ENCODE results near the gene RADIL.
"Not testable (repeated sequence)": the region's sequence is repeated elsewhere in the genome, so short reads cannot be mapped to it uniquely, and the experiment has no call there.

RADIL gene, protein sequence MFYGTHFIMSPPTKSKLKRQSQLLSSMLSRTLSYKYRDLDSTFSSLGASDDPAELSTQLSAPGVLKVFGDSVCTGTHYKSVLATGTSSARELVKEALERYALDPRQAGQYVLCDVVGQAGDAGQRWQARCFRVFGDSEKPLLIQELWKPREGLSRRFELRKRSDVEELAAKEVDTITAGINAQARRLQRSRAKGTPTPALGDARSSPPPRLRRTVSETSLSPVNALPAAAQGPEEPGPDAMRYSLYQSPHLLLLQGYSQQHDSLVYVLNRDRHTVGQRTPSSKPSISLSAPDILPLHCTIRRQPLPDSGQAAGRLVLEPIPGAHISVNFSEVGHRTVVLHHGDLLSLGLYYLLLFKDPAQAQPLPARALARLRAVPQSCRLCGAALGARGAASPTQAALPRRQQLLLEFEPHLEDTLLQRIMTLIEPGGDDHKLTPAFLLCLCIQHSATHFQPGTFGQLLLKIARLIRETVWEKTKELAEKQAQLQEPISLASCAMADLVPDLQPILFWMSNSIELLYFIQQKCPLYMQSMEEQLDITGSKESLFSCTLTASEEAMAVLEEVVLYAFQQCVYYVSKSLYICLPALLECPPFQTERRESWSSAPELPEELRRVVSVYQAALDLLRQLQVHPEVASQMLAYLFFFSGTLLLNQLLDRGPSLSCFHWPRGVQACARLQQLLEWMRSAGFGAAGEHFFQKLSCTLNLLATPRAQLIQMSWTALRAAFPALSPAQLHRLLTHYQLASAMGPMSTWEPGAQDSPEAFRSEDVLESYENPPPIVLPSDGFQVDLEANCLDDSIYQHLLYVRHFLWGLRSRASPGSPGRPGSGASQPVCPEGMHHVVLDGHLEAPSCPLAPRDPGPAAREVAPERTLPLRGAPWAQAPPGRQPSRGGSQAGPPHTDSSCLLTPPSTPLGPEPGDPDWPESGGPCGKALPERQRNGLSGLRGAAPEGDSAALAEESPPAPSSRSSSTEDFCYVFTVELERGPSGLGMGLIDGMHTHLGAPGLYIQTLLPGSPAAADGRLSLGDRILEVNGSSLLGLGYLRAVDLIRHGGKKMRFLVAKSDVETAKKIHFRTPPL

DNA sequence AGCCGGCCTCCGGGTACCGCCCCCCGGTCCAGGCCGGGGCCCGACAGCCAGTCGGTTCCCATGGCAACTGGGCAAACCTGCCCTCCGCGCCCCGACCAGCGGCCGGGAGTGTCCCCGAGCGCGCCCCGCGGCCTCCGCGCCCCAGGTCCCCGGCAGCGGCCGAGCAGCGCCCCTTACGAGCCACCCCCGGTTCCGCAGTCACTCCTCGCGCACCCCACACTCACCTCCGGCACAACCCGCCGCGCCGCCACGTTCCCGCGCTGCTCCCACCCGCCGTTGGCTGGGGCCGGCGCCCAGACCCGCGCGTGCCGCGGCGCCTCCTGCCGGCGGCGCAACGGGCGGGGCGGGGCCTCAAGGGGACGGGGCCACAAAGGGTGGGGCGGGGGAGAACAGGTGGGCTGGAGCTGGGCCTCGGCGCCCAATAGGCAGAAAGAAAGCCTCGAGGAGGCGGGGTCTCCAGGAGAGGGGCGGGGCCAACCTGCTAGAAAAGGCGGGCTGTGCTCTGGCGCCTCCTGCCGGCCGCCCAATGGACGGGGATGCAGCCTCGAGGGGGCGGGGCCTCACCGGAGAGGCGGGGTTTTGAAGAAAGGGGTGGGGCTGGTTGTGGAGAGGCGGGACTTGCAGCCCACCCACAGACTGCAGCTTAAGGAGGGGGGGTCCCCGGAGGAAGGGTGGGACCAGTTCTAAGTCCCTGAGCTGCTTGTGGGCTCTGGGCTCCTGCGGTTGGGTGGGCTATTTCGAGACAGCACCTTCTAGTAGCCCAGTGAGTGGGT, at the start of gene RADIL:
Gene RADIL (minus strand): TSS at position 345 of the 773 bp plus-strand sequence. CDS start 5,577 bp downstream, outside the sequence.
- no peak for DNase-seq

DNA sequence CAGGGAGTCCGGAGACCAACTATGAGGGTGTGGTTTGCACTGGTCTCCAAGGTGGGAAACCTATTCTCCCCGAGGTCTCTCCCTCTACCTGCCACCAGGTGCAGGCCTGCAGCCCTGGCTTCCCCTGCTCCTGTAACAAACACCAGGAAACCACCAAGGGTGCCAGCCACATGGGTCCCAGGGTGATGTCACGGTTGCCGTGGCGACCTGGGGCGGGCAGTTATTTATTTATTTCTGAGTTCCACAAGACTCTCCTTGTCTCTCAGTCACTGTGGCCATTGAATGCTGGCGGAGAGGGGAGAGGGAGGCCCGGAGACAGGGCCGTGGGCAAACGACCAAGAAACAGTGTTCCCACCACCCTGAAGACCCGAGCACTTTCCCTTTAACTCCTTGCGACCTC, 48.4 kb upstream of the RADIL start:
- no peak for DNase-seq

DNA sequence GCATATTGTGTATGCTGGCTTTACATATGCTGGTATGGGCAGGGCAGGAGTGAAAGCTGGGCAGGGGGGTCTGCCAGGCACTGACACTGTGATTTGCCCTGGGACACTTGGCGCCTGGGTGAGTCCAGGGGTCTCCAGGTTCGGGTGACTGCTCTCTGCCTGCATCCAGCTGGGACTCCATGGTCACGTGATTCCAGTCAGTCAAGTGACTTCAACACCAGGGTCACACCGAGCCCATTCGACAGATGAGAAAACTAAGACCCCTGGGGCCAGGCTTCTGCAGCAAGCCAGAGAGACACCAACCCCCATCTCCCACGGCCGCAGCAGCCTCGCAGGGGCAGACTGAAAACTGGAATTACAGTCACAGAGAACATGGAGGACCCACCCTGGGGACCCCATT, 45.5 kb upstream of the RADIL start:
- no peak for DNase-seq

DNA sequence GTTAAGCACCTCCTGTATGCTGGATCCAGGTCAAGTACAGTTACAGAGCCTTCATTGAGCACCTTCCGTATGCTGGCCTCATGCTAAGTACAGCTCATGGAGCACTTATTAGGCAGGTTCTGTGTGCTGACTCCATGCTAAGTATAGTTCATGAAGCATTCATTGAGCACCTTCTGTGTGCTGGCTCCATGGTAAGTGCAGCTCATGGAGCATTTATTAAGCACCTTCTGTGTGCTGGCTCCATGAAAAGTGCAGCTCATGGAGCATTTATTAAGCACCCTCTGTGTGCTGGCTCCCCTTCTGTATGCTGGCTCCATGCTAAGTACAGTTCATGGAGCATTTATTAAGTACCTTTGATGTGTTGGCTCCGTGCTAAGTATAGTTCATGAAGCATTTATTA, 44.9 kb upstream of the RADIL start:
- no peak for DNase-seq

DNA sequence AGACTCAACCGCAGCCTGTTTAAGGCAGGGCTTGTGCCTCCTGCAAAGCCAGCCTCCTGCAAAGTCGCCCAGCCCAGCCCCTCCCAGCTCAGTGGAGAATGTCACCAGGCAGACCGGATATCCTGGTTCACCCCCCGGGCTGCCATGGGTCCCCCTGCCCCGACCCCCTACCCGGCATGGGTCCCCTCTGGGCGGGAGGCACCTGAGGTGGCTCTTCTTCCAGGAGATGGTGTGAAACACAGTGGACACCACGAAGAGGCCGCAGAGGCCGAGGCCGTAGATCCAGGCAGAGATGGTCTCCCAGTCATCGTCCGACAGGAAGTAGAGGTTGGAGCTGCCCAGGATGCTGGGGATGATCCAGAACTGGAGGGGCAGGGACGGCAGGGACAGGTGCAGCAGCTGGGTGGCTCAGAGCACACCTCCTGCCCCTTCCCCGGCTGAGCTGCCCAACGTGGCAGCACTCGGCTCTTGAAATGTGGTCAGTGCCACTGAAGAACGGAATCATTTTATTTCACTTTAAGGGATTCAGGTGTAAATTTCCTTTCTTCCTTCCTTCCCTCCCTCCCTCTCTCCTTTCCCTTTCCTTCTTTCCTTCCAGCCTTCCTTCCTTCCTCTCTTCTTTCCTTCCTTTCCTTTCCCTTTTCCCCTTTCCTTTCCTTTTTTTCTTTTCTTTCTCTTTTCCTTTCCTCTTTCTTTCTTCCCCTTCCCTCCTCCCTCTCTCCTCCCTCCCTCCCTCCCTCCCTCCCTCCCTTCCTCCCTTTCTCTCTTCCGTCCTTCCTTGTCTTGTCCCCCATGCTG, 36.7 kb upstream of the RADIL start:
- no peak for DNase-seq

DNA sequence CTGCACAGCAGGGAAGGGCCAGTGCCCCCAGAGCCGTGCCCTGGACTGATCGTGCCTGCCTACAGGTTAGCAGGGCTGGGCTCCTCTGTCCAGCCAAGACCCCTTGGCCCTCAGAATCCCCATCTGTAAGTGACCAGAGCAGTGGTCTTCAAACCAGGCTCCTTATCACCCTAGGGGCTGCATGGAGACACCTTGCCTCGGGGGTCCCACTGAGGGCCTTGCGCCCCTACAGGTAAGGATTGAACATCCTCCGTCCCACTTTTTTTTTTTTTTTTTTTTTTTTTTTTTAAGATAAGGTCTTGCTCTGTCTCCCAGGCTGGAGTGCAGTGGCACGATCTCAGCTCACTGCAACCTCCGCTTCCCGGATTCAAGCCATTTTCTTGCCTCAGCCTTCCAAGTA, 32.6 kb upstream of the RADIL start:
- no peak for DNase-seq

DNA sequence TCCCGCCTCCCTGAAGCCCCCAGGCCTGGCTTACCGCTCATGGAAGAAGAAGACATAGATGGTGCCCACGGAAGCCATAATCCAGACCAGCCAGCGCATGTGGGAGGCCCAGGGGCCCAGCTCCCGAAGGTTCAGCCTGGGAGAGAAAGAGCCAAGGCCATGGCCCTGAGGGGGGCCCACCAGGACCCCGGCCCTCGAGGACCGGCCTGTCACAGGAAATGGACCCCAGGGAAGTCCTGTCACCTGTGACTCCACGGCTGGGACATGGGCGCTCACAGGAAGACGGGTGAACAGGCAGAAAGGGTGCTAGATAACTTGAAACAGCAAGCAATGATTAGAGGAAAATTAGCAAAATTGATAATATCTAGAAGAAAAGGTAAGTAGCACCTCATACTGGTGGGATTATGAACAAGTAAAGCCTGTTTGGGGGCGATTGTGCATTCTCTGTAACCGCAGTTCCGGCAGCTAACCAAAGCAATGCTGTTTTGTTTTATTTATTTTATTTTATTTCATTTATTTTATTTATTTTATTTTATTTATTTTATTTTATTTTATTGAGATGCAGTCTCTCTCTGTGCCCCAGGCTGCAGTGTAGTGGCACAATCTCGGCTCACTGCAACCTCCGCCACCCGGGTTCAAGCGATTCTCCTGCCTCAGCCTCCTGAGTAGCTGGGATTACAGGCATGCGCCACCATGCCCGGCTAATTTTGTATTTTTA, 27.8 kb upstream of the RADIL start:
- DNase-seq: no peak

DNA sequence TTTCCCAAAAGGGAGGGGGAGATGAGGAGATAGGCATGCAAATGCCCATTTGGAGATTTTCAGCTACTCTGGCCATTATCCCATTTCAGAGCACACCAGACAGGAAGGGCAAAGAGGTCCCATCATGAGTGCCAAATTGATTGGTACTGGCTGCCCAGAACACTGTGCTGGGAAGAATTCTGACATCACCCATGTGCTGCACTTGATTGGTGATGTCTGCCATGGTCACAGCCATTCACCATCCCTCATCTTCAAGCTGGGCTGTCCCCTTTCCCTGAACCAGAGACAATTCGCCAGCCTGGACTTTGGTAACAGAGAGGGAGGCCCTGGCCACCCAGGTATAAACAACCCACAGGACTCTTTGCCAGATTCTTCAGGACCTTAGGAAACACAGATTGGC, 23.2 kb upstream of the RADIL start:
- DNase-seq: no peak

DNA sequence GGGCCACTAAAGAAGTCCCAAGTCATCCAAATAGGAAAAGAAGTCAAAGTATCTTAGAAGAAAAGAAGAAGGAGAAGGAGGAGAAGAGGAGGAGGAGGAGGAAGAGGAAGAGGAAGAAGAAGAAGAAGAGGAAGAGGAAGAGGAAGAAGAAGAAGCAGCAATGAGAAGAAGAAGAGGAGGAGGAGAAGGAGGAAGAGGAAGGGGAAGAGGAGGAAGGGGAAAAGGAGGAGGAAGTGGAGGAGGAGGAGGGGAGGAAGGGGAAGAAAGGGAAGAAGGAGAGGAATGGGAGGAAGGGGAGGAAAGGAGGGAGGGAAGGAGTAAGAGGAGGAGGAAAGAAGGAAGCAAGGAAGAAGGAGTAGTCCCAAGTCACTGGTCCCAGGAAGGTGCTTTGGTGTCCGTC, 21.7 kb upstream of the RADIL start:
- no peak for DNase-seq

DNA sequence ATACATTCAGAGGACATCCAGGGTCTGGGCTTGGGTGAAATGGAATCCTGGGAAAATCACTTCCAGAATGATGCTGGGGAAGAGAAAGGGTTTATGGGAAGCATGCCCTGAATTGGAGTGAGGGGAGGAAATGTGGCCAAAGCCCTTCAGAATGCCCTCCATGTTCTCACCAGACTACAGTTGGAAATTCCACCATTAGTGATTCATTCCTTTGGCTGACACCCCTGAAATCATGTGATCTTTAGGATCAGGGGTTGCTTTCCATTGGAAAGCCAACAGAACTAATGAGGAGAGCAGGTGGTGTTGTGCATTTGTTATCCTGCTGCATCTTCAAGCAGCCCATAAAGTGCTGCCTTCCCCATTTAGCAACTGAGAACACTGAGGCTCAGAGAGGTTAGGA, 20.8 kb upstream of the RADIL start:
- no peak for DNase-seq

DNA sequence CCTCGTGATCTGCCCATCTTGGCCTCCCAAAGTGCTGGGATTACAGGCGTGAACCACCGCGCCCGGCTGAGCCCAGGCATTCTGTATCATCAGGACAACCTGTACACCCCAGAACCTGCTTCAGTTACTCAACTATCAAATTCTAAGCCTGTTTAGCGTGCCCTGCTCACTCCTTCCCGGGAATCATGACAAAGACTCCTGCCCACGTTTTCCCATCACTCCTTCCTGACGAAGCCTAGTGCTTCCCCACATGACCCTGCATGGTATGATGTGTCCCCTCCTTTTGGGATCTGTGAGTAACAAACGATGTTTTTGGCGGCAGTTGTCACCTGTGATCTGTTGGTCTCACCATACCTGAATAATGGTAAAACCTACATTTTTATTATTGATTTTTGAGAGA, 12.2 kb upstream of the RADIL start:
- no peak for DNase-seq

DNA sequence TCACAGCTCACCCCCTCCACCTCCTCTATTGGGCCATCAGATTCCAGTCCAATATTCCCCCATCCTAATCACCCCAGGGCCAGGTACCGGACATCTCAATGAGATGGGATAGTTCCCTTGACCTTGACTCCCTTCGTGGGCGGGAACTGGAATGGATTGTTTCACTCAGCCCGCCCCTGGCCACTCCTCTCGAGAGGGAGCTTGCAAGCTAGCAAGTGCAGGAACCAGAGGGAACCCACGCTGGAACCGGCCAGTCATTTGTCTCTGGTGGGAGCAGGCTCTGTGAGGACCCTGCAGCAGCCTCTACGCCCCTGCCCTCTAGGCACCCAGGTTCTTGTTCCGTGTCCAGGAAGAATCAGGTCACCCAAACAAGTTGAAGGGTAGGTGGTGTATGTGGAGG, 11.0 kb upstream of the RADIL start:
- no peak for DNase-seq

DNA sequence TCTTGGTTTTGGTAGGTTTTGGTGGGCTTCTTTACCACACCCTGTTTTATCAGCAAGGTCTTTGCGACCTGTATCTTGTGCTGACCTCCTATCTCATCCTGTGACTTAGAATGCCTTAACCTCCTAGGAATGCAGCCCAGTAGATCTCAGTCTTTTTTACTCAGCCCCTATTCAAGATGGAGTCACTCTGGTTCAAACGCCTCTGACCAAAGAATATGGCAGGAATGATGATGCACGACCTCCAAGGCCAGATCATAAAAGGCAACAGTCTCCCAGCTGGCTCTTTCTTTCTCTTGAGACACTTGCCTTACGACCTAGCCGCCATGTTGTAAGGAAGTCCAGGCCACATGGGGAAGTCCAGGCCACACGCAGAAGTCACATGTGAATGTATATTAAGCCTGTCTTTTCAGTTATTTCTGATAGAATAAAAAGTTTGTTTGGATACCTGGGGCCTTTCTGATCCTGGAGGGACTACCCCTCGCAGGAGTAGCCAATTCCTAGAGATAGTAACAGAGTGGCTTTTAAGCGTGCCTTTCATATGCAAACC, 10.5 kb upstream of the RADIL start:
- DNase-seq: no peak

DNA sequence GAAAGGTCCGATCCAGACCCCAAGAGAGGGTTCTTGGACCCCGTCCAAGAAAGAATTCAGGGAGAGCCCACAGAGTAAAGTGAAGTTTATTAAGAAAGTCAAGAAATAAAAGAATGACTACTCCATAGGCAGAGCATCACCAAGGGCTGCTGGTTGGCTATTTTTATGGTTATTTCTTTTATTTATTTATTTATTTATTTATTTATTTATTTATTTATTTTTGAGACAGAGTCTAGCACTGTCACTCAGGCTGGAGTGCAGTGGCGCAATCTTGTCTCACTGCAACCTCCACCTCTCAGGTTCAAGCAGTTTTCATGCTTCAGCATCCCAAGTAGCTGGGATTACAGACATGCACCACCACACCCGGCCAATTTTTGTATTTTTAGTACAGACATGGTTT, 9.7 kb upstream of the RADIL start:
- DNase-seq: not testable (repeated sequence)

DNA sequence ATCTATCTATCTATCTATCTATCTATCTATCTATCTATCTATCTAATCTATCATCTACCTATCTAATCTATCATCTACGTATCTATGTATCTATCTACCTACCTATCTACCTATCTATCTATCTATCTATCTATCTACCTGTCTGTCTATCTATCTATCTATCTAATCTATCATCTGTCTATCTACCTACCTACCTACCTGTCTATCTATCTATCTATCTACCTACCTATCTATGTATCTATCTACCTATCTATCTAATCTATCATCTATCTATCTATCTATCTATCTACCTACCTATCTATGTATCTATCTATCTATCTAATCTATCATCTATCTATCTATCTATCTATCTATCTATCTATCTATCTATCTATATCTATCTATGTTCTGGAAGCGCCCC, 8.0 kb upstream of the RADIL start:
- not testable (repeated sequence) for DNase-seq

DNA sequence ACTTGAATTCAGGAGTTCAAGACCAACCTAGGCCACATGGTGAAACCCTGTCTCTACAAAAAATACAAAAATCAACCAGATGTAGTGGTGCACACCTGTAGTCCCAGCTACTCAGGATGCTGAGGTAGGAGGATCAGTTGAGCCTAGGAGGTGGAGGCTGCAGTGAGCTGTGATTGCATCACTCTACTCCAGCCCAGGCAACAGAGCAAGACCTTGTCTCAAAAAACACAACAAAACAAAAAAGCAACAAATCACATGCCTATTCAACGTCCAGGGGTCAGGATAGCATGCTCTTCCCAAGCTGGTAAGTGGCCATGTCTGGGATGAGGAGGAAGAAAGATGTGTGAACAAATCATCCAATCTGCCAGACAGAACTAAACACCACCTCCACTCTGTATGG, 6.2 kb upstream of the RADIL start:
- DNase-seq: no peak

DNA sequence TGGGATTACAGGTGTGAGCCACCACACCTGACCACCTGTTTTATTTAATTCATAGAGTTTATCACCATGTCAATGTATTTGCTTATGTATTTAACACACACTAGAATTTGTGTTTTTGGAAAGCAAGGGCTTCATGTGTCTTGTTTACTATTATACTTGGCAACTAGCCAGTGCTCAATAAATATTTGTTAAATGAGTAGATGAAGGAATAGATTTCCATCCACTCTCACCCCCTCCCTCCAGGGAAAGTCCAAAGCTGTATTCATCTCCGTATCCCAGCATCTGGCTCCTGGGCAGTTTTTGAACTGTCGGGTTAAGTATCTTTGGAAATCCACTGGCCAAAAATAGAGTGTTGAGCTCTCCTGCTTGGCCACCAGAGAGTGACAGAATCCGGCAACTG, 4.6 kb upstream of the RADIL start:
- no peak for DNase-seq

DNA sequence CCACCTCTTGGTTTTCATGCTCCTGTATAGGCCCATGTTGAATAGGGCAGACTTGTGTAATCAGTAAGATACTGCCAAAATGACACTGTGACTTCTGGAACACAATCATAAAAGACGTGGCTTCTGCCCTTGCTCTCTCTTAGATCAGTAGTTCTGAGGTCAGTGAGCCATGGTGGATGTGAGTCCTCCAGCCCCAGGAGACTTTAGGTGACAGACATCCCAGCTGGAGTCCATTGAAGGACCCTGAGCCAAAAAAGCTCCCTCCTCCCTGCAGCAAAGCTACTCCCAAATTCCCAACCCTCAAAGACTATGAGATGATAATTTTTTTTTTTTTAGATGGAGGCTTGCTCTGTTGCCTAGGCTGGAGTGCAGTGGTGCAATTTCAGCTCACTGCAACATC, 3.2 kb upstream of the RADIL start:
- no peak for DNase-seq

DNA sequence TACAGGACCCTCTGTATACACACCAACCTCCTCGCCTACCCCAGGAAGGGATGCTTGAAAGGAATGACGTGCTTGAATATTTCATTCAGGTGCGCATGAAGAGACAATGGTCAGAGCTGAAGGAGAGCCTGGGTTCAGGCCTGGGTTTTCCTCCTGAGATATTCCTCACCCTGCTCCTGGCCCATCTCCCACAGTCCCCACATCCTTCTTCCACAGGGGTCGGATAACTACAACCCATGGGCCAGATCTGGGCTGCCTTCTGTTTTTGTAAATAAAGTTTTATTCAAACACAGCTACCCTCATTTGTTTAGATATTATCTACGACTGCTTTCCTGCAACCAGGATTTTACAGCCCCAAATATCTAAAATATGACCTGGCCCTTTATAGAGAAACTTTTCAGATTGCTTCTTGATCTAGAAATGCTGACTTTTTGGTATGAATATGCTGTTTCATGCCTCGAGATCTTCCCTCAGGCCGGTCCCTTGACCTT, 1.8 kb upstream of the RADIL start:
- DNase-seq: no peak

DNA sequence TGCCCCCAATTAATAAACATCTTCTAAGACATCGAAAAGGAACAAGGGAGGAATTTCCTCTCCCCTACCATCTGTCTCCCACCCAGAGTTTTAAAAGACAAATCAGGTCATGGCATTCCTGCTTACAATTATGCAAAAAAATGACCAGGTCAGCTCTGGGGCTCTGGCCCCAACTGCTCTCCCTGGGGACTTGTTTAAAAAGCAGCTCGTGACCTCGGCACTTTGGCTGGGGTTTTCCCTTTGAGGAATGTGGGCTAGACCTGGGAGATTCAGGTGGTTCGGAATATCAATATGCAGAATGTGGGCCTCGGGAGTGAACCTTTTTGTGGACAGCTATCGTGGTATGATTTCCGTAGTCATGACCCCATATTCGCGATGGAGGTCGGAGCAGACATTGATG, 648 bp upstream of the RADIL start:
- no peak for DNase-seq

DNA sequence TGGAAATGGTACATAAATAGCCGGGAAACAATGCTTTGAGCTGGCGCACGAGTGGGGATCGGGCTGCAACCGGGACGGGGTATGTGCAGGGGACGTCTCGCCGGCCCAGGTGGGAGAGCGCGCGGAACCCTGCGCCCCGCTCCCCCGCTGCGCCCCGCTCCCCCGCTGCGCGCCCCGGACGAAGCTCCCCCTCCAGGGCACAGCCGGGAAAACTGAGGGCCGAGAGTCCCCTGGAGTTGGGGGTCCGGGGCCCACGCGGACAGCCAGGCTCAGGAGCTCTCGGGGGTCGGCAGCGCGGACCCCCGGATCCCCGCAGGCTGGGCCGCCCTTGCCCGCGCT, 514 bp downstream of the RADIL start:
- no peak for DNase-seq

All from cortex of kidney (tissue), 1 donor.